Jurkat, Clone E6-1 (cell line): ENCODE data around the gene CMAS.
A peak's percentile ranks its signal among the peaks of the same experiment; 100 is the strongest.
"Not testable (repeated sequence)": the region's sequence is repeated elsewhere in the genome, so short reads cannot be mapped to it uniquely, and the experiment has no call there.

ENCODE experiments used
- DNase-seq: peaks from one replicate; pipeline ENCODE4 v3.0.0-alpha.2; 2011; ENCODE audit warnings: low read depth, low spot score
- H3K4me3 ChIP-seq: 2 replicates; pipeline ENCODE4 v1.5.1; 2011; ENCODE audit warnings: mild to moderate bottlenecking, low read length, control low read depth, moderate library complexity

The CMAS gene

DNA sequence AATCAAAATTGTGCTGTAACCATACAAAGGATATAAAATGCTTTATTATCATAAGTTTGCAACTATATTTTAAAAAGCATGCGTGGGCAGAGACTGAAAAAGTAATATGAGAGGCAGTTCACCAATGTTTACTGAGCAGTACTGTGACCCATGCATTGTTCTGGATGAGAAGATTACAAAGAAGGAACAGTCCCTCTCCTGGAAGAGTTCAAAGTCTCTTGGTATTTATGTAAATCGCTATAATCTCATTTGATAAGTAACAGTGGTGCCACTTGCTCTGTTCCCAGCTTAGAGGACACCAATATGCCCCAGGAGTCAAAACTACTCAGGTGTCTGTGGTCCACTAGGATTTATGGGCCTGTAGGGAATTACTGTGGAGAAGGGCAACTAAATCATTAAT, 2.1 kb upstream of the CMAS start:
- no peak overlapping the region for H3K4me3 ChIP-seq
- no peak for DNase-seq

DNA sequence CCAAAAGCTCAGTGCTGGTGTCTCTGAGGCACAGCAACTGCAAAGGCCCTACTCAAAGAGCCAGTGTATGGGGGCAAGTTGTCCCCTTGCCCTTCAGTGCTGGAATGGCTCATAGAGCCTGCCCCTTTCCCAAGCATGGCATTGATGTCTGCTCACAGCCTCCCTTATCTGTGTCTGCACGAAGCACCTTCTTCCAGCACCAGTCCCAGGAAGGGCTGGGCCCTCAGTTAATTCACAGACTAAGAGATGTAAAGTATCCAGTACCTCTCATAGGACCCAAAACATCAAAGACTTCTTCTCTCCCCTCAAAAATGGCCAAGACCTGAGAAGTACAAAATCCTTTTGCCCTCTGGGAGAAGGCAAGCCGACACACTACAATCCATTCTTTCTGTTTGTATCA, 1.6 kb upstream of the CMAS start:
- no peak overlapping the region for H3K4me3 ChIP-seq
- no peak for DNase-seq

DNA sequence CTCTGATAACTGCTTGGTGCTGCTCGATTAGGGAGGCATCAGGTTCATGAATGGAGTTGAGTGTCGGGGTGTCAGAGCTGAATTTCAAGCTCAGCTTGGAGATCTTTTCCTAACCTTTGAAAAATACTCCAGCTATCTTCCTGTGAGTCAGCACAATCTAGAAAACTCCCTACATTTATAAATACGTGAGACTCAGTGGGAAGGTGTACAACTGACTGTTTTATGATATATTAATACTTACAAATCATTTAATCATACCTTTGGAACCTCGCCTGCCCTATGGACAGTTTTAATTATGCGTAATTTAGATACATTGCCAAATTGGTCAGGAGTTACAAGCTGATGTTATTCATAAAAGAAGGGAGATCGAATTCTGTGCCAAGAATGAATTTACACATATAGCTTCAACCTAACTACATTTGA, 961 bp downstream of the CMAS start:
- peak; percentile 4 for DNase-seq
- H3K4me3 ChIP-seq, result peak overlapping the region; percentile 79

DNA sequence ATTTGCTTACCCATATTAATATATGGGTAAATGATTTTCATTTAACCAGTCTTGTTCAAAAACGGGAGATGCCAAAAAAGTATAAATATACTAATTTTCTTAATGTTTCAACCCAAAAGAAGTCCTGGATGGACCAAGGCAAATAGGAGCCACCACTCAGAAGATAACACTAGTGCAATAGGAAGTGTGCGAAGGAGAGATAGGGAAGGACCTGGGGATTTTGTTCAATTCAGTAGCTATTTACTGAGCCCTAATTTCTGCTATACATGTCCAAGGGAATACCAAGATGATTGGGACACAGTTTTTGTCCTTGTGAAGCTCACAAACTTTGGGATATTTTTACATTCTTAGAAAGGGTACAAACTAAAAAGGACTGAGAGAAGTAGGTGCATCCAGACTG, 1.5 kb downstream of the CMAS start:
- DNase-seq, result no peak
- no peak overlapping the region for H3K4me3 ChIP-seq

DNA sequence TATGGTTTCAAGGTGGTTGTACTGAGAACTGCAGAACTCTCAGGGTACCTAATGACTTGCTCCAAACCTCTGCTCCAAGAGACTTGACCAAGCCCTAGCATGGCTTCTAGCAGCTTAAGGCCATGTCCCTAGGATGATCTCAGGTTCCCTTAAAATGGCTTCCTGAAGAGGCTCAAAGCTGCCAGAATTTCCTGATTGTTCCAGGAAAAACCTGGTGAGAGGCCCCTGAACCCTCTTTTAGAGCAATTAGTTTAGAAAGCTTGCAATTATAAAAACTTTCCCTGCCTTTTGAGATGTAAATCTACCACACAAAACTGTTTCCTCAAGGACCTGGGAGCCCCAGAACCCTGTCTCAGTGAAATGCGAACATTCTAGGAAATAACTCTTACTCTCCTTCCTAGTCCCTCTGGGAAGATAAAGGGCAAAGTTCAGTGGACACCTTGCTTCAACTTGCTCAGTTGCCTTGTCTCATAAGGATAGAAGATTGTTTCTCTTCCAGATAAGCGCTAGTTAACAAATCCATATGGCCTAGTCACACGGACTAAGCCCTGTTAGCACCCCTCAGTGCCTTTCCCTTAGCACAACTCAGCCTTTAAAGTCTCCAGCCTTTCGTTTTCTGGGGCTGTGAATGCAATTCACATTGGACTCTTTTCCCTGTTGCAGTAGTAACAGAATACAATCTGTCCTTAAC, 2.5 kb downstream of the CMAS start:
- H3K4me3 ChIP-seq, result no peak overlapping the region
- DNase-seq, result no peak

DNA sequence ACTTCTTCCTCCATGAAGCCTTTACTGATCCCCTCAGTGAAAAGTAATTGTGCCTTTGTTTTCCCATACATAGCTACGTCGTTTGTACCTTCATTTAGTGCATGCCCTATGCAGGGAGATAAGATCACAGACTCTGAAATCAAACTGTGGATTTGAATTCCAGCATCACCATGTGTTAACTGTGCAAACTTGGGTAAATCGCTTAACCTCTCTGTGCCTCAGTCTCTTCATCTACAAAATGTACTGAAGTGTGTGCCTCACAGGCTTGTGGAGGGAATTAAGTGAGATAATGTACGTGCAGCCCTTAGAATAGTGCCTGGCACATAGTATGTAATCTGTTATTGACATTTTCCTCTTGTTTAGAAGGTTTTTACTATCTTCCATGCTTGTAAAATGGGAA, 4.1 kb downstream of the CMAS start:
- DNase-seq, result no peak
- H3K4me3 ChIP-seq, result no peak overlapping the region

DNA sequence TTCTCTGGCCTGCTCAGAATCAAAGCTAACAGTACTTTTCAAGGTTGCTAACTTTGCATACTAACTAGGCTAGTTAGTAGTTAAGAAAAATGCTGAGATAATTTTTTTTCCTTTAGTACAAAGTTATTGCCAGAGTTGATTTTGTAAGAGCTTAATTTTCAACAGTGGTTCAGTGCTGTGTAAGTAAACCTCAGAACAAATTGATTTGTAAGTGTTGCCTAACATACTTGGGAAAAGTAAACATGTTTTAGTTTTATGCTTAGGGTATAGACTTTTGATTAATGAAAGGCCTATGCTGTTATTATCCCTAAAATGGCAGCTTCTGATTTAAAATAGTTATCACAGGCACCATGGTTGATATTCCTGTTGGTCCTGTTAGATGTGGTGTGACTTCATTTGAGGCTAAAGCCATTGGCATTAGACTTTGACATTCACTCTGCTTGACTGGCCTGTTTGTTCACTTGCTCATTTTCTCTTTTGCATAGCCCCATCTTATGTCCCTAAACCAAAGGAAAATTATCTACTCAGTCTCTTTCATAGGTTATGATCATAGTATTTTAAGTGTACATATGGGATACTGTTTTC, 5.2 kb downstream of the CMAS start:
- DNase-seq, result no peak
- H3K4me3 ChIP-seq, result no peak overlapping the region

DNA sequence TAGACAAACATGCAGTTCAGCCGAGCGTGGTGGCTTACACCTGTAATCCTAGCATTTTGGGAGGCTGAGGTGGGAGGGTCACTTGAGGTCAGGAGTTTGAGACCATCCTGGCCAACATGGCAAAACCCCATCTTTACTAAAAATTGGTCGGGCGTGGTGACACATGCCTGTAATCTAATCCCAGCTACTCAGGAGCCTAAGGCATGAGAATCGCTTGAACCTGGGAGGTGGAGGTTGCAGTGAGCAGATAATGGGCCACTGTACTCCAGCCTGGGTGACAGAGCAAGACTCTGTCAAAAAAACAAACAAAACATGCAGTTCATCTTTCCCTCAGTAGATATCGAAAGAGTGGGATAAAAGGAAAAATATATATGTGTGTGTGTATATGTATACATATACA, 7.0 kb downstream of the CMAS start:
- H3K4me3 ChIP-seq, DNase-seq: not testable (repeated sequence)

DNA sequence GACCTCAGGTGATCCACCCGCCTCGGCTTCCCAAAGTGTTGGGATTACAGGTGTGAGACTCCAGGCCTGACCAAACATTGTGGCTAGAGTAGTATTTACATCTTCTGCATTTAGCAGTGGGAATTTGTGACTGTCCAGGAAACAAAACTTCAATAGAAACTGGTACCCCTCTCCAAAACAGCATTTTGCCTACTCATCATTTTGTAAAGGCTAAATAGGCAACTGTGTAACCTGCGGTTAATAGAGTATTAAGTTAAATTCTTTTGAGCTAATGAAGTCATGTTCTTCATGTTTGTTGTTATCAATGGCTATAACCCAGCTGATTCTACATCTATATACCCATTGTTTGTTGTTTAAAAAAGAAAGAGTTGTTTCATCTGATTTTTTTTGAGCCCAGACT, 8.1 kb downstream of the CMAS start:
- DNase-seq, result no peak
- no peak overlapping the region for H3K4me3 ChIP-seq

DNA sequence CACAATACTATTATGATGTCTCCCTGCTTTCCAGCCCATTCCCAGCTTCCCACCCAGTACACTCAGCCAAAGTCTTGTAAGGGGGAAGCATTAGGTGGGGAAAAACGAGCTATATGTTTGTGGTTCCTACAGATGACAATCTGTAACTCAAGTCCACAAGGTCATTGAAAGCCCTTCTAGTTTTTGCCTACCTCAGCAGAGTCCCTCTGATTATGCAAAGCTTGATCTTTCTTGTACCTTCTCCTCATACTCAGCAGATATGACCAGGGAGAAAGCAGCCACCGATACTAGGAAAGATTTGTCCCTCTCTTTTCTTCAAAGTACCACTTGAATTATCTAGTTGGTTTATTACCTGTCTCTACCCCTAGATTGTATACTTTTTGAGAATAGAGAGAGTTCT, 10.6 kb downstream of the CMAS start:
- H3K4me3 ChIP-seq, result no peak overlapping the region
- DNase-seq, result no peak

DNA sequence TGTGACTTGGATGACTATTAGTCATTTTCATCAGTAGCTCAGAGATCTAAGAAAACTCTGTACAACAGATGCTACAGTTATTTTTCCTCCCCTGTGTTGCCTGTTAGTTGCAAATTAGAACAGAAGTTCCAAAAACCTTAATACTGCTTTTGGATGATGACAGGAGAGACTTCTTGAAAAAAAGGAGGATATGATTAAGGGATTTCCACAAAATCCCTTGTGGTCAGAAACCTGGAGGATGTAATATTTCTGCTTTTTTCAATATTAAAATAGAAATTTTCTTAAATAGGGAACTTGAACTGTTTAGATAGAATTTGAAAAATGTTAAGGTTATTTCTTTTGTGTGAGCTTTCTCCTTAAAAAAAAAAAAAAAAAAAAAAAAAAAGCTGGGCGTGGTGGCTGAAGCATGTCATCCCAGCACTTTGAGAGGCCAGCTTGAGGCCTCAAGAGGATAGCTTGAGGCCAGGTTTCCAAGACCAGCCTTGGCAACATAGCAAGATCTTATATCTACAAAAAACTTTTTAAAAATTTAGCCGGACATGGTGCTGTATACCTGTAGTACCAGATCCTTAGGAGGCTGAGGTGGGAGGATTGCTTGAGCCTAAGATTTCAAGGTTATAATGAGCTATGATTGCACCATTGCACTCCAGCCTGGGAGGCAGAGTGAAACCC, 14.1 kb downstream of the CMAS start:
- no peak for DNase-seq
- H3K4me3 ChIP-seq, result no peak overlapping the region

DNA sequence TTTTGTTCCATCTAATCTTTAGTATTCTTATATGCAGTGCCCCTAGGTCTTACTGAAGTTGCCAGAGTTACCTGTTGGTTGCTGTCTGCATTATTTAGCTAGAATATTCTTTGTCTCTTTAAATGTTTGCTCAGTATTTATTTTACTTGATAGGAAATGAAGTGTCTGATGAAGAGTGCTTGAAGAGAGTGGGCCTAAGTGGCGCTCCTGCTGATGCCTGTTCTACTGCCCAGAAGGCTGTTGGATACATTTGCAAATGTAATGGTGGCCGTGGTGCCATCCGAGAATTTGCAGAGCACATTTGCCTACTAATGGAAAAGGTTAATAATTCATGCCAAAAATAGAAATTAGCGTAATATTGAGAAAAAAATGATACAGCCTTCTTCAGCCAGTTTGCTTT, 18.9 kb downstream of the CMAS start:
- no peak for DNase-seq
- H3K4me3 ChIP-seq, result no peak overlapping the region

DNA sequence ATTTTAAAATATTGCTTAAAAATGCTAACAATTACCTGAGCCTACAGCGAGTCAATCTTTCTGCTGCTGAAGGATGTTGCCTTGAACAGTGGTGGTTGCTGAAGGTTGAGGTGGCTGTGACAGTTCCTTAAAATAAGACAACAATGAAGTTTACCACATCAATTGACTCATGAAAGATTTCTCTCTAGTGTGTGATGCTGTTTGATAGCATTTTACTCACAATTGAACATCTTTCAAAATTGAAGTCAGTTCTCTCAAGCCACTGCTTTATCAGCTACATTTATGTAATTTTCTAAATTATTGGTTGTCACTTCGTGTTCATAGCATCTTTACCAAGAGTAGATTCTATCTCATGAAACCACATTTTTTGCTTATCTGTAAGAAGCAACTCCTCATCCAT, 20.3 kb downstream of the CMAS start:
- DNase-seq, result peak; percentile 63
- no peak overlapping the region for H3K4me3 ChIP-seq

DNA sequence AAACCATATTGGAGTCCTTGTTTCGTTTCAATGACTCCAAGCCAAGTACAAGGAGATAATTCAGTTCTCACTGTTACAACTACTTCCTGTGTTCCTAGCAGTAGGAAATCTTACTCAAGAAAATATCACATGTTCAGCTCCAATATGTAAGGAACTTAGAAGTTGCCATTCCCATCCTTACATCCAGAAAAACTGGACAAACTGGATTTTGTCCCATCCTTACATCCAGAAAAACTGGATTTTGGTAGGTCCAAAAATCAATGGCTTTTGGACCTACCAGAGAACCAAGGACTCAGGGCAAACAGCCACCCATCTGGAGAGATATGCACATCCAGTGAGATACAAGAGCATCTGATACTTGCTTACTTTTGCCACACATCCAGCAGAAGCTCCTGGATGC, 23.8 kb downstream of the CMAS start:
- DNase-seq, result no peak
- no peak overlapping the region for H3K4me3 ChIP-seq

DNA sequence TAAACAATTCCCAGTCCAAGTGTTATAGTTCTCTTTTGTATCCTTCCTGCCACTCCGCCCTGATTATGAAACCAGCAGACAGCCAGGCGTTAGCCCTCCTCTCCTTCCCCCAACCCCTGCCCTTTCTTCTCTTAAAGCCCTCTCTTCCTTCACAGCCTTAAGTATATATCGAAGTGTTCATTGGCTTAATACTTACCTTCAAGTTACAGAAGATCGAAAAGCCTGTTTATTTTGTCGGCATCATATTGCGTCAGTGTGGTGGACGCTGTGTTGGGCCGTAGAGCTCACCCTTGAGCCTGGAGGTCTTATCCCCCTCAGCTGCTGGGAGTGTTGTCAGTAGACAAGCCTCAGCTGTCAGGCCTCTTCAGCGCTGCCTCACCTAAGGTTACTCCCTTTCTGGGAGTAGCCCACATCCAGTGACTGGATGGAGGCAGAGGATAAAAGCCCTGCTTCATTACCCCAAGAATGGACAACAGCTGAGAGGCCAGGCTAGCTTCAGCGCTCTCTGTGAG, 36.2 kb downstream of the CMAS start:
- no peak overlapping the region for H3K4me3 ChIP-seq
- no peak for DNase-seq

DNA sequence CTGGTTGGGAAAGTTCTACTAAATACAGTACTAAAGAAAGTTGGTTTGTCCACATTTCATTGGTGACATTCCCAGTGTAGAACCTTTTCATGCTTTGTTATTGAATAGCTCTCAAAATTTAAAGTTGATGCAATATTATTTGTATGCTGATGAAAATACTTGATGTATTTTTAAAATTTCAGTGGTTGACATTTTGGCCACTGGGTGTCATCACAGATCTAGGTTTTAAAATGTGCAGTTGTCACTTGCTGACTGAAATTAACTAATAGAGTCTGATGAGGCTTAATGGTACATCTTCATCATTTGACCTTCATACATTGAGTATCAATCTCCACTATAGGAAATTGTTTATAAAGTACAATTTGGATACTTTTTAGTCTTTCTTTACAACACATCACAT, 37.1 kb downstream of the CMAS start:
- H3K4me3 ChIP-seq, result no peak overlapping the region
- peak; percentile 47 for DNase-seq

DNA sequence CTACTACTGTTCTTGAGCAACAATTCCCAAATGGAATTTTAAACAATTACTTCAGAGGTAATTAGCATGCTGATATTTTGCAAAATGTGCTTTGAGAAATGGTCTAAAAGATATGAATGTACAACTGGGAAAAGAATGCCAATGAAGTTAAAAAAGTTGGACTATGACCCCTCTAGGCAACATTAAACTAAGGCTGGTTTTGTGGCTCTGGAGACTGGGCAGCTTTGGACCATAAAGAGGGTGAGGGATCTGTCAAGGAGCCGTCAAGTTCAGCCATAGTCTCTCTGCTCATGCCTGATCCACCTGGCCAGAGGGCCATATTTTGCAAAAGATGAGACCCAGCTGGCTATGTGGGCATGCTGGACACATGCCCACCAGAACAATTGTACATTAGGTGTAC, 38.8 kb downstream of the CMAS start:
- DNase-seq, result no peak
- no peak overlapping the region for H3K4me3 ChIP-seq

DNA sequence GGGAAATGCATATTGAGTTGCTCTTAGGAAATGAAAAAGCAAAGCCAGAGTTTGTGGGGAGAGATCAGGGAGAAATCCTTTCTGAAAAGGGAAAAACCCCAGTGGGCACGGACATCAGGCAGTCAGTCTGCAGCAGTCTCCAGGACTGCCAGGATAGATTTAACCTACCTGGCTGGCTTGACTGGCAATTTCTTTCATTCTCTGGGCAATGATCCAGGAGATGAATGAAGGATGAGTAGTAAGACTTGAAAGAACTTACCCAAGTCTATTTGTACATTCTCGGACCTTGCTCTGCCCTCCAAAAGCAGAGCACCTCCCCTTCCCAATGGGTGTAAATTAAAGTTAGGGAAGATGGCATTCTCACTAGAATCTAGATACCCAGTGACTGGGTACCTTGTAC, 42.9 kb downstream of the CMAS start:
- H3K4me3 ChIP-seq, result no peak overlapping the region
- DNase-seq, result no peak

DNA sequence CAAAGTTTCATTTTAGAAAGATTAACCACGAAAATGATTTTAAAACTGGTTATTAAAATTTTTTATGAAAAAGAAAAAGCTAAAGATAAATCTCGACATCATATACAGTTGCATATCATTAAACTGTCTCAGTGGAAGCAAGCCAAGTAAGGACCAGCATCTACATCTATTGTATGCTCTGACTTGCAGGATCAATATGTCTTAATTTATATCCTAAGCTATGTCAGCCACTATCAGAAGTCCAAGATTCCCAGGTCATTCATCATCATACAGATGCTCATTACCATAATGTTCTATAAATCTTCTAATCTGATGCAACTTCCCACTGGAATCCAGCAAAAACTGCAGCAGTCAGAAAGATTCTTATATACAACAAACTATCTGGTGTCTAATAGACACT, 43.5 kb downstream of the CMAS start:
- no peak for DNase-seq
- no peak overlapping the region for H3K4me3 ChIP-seq

DNA sequence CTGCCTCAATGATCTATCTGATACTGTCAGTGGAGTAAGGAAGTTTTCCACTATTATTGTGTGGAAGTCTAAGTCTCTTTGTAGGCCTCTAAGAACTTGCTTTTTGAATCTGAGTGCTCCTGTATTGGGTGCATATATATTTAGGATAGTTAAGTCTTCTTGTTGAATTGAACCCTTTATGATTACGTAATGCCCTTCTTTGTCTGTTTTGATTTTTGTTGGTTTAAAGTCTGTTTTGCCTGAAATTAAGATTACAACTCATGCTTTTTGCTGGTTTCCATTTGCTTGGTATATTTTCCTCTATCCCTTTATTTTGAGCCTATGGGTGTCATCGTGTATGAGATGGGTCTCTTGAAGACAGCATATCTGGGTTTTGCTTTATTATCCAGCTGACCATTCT, 53.0 kb downstream of the CMAS start:
- H3K4me3 ChIP-seq, DNase-seq: not testable (repeated sequence)
